GM18861 (cell line): Measurements from ENCODE around the gene ATG16L1.

Experiments
- ATAC-seq: cut with Tn5 transposase; IDR thresholded peaks from one replicate; pipeline ENCODE4 v1.9.1; 2021; ENCODE audit not compliant: unreplicated experiment

Gene ATG16L1

DNA sequence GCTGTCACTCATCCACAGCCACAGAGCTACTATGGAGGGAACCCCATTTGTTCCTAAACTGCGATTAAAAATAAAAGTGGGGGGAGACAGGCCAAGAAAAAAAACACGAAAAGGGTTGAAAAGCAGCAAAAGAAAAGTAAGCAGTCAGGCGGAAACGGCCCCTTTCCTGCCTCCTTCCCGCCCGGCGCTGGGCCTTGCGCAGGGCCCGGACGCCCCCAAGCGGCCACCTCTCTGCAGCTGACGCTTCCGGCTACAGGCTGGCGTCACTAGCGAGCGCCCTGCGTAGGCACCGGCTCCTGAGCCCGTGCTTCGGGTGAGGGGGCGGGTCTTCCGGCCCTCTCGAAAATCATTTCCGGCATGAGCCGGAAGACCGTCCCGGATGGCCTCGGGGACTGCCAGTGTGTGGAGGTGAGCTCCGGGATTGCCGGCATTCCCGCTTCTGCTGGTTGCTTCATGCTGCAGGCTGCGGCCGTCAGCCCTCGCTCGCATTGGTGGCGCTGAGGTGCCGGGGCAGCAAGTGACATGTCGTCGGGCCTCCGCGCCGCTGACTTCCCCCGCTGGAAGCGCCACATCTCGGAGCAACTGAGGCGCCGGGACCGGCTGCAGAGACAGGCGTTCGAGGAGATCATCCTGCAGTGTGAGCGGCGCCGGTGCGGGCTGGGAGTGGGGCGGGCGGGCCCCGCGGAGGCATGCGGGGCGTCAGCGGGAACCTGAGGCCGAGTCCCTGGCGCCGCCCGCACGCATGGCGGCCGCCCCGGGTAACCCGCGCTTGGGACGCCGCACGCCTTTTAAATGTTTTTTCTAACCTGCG lies at the start of gene ATG16L1:
Gene ATG16L1, plus strand, starts transcription at position 368 of the 811 bp plus-strand sequence. Its CDS starts 155 bp downstream, at position 523.
- peak; percentile 87 for ATAC-seq

DNA sequence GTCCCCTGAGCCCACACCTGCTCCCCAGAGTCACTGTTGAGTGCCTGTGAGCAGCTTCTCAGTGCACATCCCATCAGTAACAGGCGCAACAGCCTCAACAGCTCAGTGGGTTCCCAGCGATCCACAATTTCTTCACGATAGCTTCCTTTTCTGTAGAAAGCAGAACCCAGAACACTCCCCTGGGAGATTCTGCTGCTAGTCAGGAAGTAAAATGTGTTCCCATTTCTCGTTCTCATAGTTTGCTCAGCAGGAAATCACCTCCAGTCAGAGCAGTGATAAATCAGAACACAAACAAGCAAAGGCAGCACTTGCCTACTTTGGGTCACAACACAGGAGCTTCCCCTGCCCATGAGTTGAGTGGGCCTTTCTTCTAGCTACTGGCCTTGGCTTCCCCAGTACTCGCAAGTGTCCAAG lies 48.9 kb upstream of the ATG16L1 start:
- no peak for ATAC-seq

DNA sequence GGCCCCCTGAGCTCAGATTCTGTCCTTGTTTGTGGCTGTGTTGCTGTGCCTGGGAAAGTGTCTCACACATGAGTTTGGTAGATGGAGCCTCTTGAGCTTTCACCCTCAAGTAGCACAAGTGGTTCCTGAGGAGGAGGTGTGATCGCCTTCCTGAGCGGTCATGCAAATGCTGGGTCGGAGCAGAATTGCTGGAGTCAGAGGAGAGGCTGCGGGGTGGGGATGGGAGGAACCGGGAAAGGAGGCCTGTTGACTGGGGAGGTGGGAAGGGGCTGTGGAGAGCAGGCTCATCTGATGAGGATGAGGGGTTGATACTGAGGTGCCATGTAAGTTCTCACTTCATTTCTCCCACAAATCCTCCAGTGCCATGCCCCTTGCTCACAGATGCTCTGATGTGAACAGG lies 48.4 kb upstream of the ATG16L1 start:
- no peak for ATAC-seq

DNA sequence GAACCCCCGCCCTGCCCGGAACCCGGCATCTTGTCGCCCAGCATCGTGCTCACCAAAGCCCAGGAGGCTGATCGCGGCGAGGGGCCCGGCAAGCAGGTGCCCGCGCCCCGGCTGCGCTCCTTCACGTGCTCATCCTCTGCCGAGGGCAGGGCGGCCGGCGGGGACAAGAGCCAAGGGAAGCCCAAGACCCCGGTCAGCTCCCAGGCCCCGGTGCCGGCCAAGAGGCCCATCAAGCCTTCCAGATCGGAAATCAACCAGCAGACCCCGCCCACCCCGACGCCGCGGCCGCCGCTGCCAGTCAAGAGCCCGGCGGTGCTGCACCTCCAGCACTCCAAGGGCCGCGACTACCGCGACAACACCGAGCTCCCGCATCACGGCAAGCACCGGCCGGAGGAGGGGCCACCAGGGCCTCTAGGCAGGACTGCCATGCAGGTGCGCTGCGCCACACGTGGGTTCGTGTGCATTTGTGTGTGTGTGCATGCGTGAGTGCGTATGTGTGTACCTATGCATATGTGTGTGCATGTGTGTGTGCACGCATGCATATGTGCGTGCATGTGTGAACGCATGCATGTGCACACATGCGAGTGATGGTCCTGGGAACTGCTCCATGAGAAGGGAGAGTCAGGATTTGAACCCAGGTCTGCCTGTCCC lies 47.1 kb upstream of the ATG16L1 start:
- no peak for ATAC-seq

DNA sequence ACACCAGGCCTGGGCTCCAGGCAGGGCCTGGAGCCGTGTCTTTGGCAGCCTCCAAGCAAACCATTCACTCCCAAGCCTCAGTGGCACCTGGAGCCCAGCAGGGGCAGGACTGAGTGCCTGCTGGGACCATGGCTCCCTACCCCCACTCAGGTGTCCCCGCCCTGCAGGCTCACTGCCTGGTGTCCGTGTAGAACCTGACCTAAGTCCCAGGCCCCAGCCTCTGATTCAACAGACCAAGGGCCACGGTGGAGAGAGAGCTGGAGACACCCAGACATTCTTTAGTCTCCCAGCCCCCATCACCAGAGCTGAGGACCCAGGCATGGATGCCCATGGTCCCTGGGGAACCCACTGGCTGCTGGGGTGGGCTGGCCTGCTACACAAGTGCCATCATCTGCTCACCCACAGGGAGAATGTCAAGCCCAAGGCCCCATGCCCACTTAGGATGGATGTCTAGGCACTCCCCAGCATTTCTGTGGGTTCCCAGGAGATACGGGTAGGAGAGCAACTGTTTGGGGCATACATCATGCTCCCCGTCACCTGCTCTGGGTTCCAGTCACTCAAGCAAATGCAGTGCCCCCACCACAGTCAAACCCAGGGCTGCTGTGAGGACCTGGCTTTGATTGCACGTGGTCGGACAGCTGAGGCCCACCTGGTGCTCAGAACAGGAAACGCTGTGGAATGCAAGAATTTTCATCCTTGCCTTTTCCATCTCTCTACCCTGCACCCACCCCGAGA lies 42.9 kb upstream of the ATG16L1 start:
- no peak for ATAC-seq

DNA sequence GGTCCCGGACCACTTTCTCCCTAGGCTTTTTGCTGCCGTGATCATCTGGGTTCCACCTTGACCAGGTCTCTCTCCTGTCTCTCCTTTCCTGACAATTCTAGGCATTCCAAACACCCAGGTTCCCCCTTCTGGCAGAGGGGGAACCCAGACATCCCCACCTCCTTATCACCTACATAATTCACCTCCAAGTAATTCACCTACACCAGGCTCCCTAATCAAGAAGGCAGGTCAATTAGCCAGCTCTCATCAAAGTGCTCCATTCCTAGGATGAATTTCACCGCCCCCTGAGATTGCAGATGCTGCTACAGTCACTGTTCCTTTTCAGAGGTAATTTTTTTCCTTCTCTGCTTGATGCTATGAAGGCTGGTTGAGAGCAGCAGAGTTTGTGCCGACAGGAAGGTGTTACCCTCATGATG lies 42.3 kb upstream of the ATG16L1 start:
- ATAC-seq, result no peak

DNA sequence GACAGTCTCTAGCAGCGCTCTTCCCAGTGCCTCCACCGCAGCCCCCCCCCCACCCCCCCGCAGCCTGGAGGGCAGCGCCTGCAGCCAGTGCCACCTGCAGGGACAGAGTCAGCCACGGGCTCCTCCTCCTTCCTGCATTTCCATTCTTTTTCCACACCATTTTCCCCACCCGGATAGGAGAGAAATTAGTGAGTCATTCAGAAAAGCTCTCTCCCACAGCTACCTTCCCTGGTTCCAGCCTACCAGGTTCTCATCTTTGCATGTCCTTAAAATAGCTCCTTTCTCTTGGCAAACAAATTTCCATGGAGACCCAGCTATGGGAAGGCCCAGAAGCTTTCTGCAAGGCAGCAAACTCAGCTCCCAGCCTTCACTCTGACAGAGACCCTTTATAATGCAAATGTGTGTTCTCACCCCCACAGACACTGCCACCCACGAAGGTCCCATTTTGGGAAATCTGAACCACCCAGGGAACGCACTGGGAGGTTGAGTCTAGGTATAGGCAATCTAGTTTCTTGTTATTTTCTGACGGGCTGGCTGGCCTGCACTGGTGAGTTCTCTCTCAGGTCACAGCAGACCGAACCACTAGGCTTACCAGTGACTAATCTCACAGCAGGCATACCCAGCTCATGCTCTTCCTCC lies 41.8 kb upstream of the ATG16L1 start:
- ATAC-seq, result no peak

DNA sequence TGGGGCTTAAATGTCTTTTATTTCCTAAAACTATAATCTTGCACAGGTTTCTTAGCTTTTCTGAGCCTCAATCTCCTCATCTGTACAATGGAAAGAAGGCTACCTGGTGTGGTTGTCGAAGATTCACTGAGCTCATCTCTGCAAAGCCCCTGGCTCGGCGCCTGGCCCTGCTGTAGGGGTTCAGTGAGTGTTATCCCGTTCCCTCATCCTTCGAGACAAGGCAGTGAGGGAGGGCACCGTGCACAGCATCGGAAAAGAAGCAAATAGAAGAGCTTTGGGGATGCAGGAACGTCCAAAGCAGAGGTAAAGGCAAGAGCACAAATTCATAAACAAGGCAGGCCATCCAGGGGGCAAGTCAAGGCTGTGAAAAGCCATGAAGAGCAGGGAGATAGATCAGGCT lies 41.2 kb upstream of the ATG16L1 start:
- no peak for ATAC-seq

DNA sequence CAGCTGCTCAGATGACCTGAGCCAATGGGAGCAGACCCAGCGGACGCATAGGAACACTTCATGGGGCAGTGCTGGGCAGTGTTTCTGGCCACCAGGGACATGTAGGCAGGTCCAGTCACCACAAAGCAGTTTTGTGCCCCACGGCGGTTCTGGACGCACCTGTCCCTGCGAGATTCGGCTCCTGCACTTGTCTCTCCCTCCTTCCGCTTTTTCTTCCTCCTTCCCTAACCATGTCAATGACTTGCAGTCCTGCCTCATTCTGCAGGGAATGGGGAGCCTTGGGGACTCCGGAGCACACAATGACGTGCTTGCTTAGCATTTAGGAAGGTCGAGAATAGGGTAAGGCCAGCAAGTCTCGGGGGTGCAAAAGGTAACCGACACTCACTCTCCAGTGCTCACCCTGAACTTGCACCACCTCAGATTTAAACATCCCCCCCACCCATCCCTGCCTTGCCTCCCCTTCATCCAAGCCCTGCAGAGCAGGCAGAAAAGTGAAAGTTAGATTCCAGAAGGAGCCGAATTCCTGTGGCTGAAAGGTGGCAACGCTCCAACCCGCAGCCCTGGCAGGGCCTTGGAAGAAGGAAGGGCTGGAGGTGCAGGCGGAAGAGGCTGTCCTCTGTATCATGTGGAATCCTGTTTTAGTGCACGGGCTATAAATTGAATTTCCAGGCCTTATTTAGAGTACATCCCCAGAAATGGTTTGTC lies 40.5 kb upstream of the ATG16L1 start:
- no peak for ATAC-seq

DNA sequence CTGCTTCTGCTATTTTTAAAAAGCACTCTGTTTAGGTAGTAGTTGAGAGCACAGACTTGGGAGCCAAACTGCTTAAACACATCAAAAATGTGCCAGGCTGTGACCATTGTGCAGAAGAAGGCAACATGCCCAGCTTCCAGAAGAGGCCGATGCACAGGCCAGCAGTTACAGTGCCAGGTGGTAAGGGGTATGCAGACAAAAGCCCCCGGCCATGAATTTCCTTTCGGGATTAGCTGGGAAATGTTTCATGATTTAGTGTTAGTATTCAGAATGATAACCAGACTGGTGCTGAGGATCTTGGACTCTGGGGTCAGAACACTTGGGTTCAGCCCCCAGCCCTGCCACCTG lies 40.0 kb upstream of the ATG16L1 start:
- ATAC-seq, result no peak

DNA sequence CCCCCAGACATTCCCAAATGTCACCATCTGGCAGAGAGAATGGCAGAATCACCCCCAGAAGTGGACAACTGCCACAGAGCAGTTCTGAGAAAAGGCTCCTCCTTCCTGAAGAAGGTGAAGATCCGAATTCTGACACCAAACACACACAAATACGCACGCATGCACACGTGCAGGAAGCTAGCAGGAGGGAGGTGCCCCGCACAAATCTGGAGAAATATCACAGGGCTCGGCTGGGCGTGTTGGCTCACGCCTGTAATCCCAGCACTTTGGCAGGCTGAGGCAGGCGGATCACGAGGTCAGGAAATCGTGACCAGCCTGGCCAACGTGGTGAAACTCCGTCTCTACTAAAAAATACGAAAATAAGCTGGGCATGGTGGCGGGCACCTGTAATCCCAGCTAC lies 38.5 kb upstream of the ATG16L1 start:
- no peak for ATAC-seq

DNA sequence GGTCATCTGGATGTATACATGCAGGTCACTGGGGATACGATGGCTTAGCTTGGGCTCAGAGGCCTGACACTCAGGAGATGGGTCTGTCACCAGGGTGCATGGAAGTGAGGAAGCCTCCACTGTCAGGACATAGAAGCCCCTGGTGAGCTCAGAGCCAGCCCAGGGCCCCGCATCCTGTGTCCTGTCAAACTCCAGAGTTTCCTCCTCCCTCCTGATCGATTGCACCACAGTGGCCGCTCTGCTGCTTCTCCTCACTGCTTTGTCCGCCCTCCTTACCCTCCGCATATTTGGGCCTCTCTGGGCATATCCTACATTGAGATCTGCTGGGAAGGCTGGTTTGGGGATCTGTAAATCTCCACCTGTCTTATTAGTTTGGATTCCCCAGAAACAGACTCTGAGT lies 37.5 kb upstream of the ATG16L1 start:
- ATAC-seq, result no peak

DNA sequence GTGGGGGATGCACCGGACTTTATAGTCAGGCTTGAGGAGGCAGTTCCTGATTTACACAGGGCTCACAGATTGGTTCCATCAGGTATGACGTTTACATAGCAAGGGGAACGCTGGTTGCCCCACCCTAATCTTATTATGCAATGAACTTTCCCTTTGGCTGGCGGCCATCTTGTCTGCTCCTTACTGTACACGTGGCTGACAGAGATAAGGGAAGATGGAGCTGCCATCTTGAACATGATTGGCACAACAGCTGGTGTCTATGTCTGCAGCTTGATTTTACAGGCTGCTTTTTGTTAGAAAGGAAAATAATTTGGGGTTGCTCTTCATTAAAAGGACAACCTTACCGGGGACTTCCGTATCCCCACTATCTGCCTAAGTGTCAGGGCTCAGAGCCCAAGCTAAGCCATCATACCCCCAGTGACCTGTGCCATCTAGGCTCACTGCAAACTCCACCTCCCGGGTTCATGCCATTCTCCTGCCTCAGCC lies 33.5 kb upstream of the ATG16L1 start:
- ATAC-seq, result no peak

DNA sequence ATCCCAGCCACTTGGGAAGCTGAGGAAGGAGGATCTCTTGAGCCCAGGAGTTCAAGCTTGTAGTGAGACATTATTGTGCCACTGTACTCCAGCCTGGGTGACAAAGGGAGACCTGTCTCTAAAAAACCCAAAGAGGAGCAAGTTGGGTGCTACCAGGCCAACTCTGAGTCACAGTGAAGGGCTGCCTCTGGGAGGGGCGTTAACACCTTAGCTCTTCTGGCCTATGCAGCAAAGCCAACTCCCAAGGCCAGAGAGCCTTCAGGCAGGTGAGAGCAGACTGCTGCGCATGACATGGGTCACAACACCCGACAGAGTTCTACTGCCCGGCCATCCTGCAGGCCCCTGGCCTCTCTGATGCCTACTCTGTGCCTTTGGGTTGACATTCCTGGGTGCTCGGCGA lies 32.6 kb upstream of the ATG16L1 start:
- no peak for ATAC-seq

DNA sequence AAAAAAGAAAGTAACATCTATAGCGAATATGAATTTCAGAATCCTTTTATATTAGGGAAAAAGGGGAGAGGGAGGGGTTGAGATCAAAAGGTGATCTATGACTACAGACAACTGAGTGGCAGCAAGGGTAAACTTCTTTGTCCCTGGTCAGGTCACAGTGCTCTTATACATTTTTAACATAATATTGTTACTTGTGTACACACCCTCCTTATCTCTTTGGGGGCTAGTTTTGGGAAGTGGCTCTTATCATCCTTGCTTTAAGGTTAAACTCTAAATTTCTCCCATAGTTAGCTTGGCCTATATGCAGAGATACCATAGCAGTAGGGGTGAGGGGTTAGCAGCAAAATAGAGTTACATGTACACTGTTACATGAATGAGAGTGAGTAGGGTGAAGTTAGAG lies 31.6 kb upstream of the ATG16L1 start:
- ATAC-seq, result no peak

DNA sequence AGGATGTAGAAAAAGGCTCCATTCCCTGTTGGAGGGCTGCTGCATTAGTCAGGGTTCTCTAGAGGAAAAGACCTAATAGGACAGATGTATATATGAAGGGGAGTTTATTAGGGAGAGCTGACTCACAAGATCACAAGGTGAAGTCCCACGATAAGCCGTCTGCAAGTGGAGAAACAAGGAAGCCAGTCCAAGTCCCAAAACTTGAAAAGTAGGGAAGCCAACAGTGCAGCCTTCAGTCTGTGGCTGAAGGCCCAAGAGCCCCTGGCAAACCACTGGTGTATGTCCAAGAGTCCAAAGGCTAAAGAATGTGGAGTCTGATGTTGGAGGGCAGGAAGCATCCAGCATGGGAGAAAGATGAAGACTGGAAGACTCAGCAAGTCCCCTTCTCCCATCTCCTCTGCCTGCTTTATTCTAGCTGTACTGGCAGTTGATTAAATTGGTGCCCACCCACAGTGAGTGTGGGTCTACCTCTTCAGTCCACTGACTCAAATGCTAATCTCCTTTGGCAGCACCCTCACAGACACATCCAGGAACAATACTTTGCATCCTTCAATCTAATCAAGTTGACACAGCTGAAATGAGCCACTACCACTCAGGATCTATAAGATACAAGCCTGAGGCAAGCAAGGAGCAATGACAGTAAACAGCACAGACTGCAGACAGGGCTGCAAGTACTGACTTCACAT lies 30.0 kb upstream of the ATG16L1 start:
- no peak for ATAC-seq

DNA sequence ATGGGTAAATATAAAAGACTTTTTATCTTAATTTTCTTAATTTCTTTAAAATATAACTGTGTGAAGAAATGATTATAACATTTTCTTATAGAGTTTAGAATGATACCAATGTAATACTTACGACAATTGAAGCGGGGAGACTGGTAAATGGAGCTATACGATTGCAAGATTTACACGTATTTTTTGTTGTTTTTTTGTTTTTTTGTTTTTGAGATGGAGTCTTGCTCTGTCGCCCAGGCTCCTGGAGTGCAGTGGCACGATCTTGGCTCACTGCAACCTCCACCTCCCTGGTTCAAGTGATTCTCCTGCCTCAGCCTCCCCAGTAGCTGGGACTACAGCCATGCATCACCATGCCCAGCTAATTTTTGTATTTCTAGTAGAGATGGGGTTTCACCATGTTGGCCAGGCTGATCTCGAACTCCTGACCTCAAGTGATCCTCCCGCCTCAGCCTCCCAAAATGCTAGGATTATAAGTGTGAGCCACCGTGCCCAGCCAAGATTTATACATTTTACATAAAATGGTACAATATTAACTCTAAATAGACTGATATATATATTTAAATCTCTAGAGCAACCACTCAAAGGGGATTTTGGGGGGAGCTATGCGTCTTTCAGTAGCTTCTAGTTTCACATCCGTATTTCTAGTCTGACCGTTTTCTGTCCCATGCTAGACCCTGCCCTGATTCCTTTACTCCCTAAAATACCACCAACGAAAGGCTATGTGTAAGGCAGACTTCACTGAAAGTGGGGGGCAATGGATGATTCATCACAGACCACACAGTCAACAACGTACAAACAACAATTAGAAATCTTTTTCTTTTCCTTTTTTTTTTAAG lies 28.2 kb upstream of the ATG16L1 start:
- peak; percentile 82 for ATAC-seq

DNA sequence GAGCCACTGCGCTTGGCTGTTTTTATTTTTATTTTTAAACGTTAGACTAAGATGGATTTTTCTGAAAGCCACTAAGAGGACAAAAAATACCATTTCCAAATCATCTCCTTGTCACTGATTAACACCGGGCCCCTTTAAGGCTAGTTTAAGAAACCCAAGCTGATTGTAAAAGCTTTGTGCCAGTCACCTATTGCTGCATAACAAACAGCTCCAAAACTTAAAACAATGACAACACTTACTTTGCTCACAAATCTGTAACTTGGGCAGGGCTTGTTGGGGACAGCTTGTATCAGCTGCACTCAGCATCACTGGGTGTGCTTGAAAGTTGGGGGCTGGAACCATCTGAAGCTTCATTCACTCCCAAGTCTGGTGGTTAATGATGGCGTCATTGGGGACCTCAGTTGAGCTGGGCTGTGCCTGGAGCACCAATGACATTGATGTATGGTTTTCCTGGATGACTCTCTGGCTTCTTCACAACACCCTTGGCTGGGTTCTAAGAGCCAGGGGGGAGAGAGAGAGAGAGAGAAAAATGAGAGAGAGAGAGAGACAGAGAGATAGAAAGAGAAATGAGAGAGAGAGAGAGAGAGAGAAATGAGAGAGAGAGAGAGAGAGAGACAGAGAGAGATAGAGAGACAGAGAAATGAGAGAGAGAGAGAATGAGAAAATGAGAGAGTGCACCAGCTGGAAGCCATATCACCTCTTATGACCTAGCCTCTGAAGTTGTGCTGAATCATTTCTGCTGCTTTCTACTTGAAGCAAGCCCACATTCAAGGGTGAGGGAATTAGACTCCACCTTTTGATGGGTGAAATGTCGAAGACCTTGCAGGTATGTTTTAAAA lies 26.0 kb upstream of the ATG16L1 start:
- ATAC-seq, result no peak
